SK-N-SH treated with all-trans-retinoic acid at 6 μM for 48 hours (cell line): ENCODE data around the gene TESMIN.

Experiments
- ATAC-seq: fragments of 200-7000 bp; cut with Tn5 transposase; 3 replicates; pipeline ENCODE4 v1.9.1; 2020; ENCODE audit warnings: mild to moderate bottlenecking, moderate library complexity
- ARNTL ChIP-seq: fragments of 450-650 bp; formaldehyde crosslinking; IDR thresholded peaks from 2 replicates; pipeline ENCODE4 v1.5.0; 2020; ENCODE audit warnings: low read depth, mild to moderate bottlenecking, moderate library complexity, borderline replicate concordance
- CREB5 ChIP-seq: fragments of 250-450 bp; sonication (Bioruptor Pico); IDR thresholded peaks from 2 replicates; pipeline ENCODE4 v1.5.1; 2020; ENCODE audit warnings: low read depth, mild to moderate bottlenecking, moderate library complexity
- CSDC2 ChIP-seq: fragments of 250-450 bp; sonication (Bioruptor Pico); IDR thresholded peaks from 2 replicates; pipeline ENCODE4 v1.5.0; 2020; ENCODE audit warnings: mild to moderate bottlenecking, moderate library complexity
- ESRRG ChIP-seq: fragments of 250-450 bp; sonication (Bioruptor Pico); IDR thresholded peaks from 2 replicates; pipeline ENCODE4 v1.6.1; 2021; ENCODE audit warnings: mild to moderate bottlenecking
- GLIS3 ChIP-seq: fragments of 250-450 bp; sonication (Bioruptor Pico); IDR thresholded peaks from 2 replicates; pipeline ENCODE4 v1.5.0; 2020; ENCODE audit warnings: mild to moderate bottlenecking, moderate library complexity
- ISL1 ChIP-seq: fragments of 250-450 bp; sonication (Bioruptor Pico); IDR thresholded peaks from 2 replicates; pipeline ENCODE4 v2.1.2; 2022; ENCODE audit warnings: mild to moderate bottlenecking, moderate library complexity
- OSR1 ChIP-seq: fragments of 250-450 bp; sonication (Bioruptor Pico); IDR thresholded peaks from 2 replicates; pipeline ENCODE4 v1.8.0; 2022; ENCODE audit warnings: moderate library complexity, mild to moderate bottlenecking, inconsistent platforms
- POU6F1 ChIP-seq: fragments of 250-450 bp; sonication (Bioruptor Pico); IDR thresholded peaks from 2 replicates; pipeline ENCODE4 v1.8.0; 2021; ENCODE audit warnings: low read depth, mild to moderate bottlenecking, moderate library complexity, borderline replicate concordance
- PPARA ChIP-seq: fragments of 250-450 bp; sonication (Bioruptor Pico); IDR thresholded peaks from 2 replicates; pipeline ENCODE4 v1.5.0; 2020; ENCODE audit warnings: mild to moderate bottlenecking, borderline replicate concordance
- RARB ChIP-seq: fragments of 250-450 bp; sonication (Bioruptor Pico); IDR thresholded peaks from 2 replicates; pipeline ENCODE4 v1.8.0; 2021; ENCODE audit warnings: mild to moderate bottlenecking, moderate library complexity
- SNAI2 ChIP-seq: fragments of 250-450 bp; sonication (Bioruptor Pico); IDR thresholded peaks from 2 replicates; pipeline ENCODE4 v1.5.0; 2020; ENCODE audit warnings: mild to moderate bottlenecking, moderate library complexity
- TCF4 ChIP-seq: fragments of 250-450 bp; sonication (Bioruptor Pico); IDR thresholded peaks from 2 replicates; pipeline ENCODE4 v1.8.0; 2021; ENCODE audit warnings: mild to moderate bottlenecking, moderate library complexity, borderline replicate concordance
- TOX ChIP-seq: fragments of 250-450 bp; sonication (Bioruptor Pico); IDR thresholded peaks from 2 replicates; pipeline ENCODE4 v1.8.0; 2021; ENCODE audit warnings: mild to moderate bottlenecking, moderate library complexity, borderline replicate concordance
- TSHZ2 ChIP-seq: fragments of 250-450 bp; sonication (Bioruptor Pico); IDR thresholded peaks from 2 replicates; pipeline ENCODE4 v1.5.0; 2020; ENCODE audit warnings: mild to moderate bottlenecking, moderate library complexity
- ZC3H10 ChIP-seq: fragments of 250-450 bp; sonication (Bioruptor Pico); IDR thresholded peaks from 2 replicates; pipeline ENCODE4 v1.5.1; 2021; ENCODE audit warnings: mild to moderate bottlenecking, moderate library complexity
- ZFP3 ChIP-seq: fragments of 250-450 bp; sonication (Bioruptor Pico); IDR thresholded peaks from 2 replicates; pipeline ENCODE4 v1.5.0; 2020; ENCODE audit warnings: mild to moderate bottlenecking, moderate library complexity
- ZFP30 ChIP-seq: fragments of 450-650 bp; formaldehyde crosslinking; IDR thresholded peaks from 2 replicates; pipeline ENCODE4 v1.5.0; 2022; ENCODE audit warnings: mild to moderate bottlenecking, moderate library complexity
- ZNF565 ChIP-seq: fragments of 450-650 bp; formaldehyde crosslinking; conservative IDR thresholded peaks from 2 replicates; pipeline ENCODE4 v1.5.0; 2020; ENCODE audit warnings: low read depth, mild to moderate bottlenecking, moderate library complexity
- ZNF70 ChIP-seq: fragments of 450-650 bp; formaldehyde crosslinking; IDR thresholded peaks from 2 replicates; pipeline ENCODE4 v1.5.0; 2020; ENCODE audit warnings: mild to moderate bottlenecking, moderate library complexity
- ZNF8 ChIP-seq: fragments of 450-650 bp; formaldehyde crosslinking; IDR thresholded peaks from 2 replicates; pipeline ENCODE4 v1.5.0; 2020; ENCODE audit warnings: mild to moderate bottlenecking, moderate library complexity
- TF ChIP-seq, protein P1 (sequence below): fragments of 250-450 bp; sonication (Bioruptor Pico); IDR thresholded peaks from 2 replicates; pipeline ENCODE4 v1.8.0; 2020; ENCODE audit warnings: mild to moderate bottlenecking, moderate library complexity, borderline replicate concordance
- TF ChIP-seq, protein P2 (sequence below): fragments of 250-450 bp; sonication (Bioruptor Pico); IDR thresholded peaks from 2 replicates; pipeline ENCODE4 v1.5.1; 2021; ENCODE audit warnings: mild to moderate bottlenecking, moderate library complexity

The TESMIN gene

GRCh38 chr11:68680541-68681231 is 70.6 kb downstream of the TESMIN start:
- TF ChIP-seq ZNF70 (CRISPR knock-in tag) = no peak
- TF ChIP-seq OSR1 (CRISPR knock-in tag) = no peak
- no peak for TF ChIP-seq ZNF565 (CRISPR knock-in tag)
- no peak for TF ChIP-seq RARB (CRISPR knock-in tag)
- TF ChIP-seq ZC3H10 (CRISPR knock-in tag) = no peak
- no peak for TF ChIP-seq GLIS3 (CRISPR knock-in tag)
- no peak for TF ChIP-seq ZNF8 (CRISPR knock-in tag)
- TF ChIP-seq, protein P1, sequence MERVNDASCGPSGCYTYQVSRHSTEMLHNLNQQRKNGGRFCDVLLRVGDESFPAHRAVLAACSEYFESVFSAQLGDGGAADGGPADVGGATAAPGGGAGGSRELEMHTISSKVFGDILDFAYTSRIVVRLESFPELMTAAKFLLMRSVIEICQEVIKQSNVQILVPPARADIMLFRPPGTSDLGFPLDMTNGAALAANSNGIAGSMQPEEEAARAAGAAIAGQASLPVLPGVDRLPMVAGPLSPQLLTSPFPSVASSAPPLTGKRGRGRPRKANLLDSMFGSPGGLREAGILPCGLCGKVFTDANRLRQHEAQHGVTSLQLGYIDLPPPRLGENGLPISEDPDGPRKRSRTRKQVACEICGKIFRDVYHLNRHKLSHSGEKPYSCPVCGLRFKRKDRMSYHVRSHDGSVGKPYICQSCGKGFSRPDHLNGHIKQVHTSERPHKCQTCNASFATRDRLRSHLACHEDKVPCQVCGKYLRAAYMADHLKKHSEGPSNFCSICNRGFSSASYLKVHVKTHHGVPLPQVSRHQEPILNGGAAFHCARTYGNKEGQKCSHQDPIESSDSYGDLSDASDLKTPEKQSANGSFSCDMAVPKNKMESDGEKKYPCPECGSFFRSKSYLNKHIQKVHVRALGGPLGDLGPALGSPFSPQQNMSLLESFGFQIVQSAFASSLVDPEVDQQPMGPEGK (CRISPR knock-in tag) = no peak
- no peak for TF ChIP-seq ISL1
- no peak for TF ChIP-seq ZFP3 (CRISPR knock-in tag)
- TF ChIP-seq ESRRG (CRISPR knock-in tag) = no peak
- no peak for TF ChIP-seq TSHZ2 (CRISPR knock-in tag)
- TF ChIP-seq, protein P2, sequence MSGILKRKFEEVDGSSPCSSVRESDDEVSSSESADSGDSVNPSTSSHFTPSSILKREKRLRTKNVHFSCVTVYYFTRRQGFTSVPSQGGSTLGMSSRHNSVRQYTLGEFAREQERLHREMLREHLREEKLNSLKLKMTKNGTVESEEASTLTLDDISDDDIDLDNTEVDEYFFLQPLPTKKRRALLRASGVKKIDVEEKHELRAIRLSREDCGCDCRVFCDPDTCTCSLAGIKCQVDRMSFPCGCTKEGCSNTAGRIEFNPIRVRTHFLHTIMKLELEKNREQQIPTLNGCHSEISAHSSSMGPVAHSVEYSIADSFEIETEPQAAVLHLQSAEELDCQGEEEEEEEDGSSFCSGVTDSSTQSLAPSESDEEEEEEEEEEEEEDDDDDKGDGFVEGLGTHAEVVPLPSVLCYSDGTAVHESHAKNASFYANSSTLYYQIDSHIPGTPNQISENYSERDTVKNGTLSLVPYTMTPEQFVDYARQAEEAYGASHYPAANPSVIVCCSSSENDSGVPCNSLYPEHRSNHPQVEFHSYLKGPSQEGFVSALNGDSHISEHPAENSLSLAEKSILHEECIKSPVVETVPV (CRISPR knock-in tag) = no peak
- no peak for TF ChIP-seq POU6F1 (CRISPR knock-in tag)
- no peak for TF ChIP-seq ARNTL (CRISPR knock-in tag)
- no peak for TF ChIP-seq ZFP30
- no peak for ATAC-seq

- ATAC-seq = no peak
- no peak for TF ChIP-seq GLIS3 (CRISPR knock-in tag)
- TF ChIP-seq CREB5 (CRISPR knock-in tag) = no peak
- TF ChIP-seq POU6F1 (CRISPR knock-in tag) = no peak
- no peak for TF ChIP-seq RARB (CRISPR knock-in tag)
- no peak for TF ChIP-seq TCF4
- no peak for TF ChIP-seq ZNF70 (CRISPR knock-in tag)
- no peak for TF ChIP-seq PPARA
- TF ChIP-seq ZFP30 = no peak
- no peak for TF ChIP-seq ARNTL (CRISPR knock-in tag)
- no peak for TF ChIP-seq ISL1
- no peak for TF ChIP-seq TSHZ2 (CRISPR knock-in tag)
- no peak for TF ChIP-seq TOX (CRISPR knock-in tag)
- no peak for TF ChIP-seq OSR1 (CRISPR knock-in tag)
- no peak for TF ChIP-seq CSDC2
- no peak for TF ChIP-seq SNAI2
- TF ChIP-seq, protein P2 (CRISPR knock-in tag) = no peak
- TF ChIP-seq ESRRG (CRISPR knock-in tag) = no peak
- no peak for TF ChIP-seq ZNF8 (CRISPR knock-in tag)
These were observed 73.3 kb downstream of the TESMIN start for GRCh38 chr11:68678031-68678441.
